ENCODE data around the gene ADAM22.
A peak's percentile ranks its signal among the peaks of the same experiment; 100 is the strongest.

Gene ADAM22

DNA sequence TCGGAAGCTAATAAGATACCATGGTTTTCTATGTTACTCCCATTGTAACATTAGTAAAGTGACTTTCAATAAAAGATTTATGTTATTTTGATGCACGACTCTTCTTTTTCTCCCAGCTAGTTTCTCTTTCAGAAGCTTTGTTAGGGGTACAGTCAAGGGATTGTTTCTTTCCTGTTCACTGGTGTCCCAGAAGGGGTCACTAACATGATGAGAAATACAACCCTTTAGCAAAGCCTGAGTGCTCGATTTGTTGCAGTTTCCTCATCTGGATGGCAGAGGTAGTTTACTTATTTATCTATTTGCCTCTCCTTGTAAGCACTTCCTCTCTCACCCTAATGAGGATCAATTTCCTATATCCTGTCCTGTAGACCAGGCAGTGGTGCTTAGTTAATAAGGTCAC, 268.7 kb downstream of the ADAM22 start:
- DNase-seq (ENCODE audit: extremely low spot score, insufficient read length, low read depth) (no peak), FAIRE-seq (peak; percentile 63)

DNA sequence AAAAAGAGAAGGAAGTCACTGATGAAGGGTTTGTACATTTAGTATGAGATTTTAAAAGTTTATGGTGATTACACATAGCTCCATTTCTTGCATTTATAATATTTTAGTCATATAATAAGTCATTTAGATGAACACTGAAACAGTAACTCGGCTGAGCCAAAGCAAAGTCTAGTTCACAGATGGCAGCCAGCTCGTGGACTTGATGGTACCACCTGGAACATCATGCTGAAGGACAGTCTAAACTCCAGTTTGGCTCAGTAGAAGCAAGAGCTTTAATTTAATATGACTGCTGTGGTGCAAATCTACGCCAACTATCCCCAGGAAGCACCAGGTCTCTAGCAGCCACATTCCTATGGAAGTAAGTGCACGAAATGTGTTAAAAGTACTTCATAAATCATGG, 269.4 kb downstream of the ADAM22 start:
- DNase-seq (ENCODE audit: extremely low spot score, insufficient read length, low read depth) (no peak), FAIRE-seq (no peak)

DNA sequence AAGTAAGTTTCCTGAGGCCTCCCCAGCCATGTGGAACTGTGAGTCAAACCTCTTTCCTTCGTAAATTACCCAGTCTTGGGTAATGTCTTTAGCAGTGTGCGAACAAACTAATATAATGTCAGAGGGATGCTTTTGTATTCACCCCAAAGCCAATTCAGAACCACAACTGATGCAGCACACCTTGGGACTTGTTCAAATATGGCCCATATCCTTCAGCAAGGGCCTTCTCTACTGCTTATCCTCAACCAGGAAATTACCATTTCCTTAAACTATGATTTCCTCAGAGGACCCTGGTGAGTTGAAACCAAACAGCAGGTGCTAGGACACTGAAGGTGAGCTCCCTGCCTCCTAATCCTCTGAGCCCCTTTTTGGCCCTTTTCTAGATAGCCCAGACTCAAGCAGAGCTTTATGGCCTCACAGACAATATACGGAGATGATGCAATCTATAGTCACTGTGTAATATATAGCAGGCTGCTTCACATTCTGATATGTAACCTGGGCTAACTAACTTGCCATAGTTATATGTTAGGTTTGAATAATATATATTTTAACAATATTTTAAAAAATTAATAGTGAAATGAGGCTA, 270.6 kb downstream of the ADAM22 start:
- DNase-seq (ENCODE audit: extremely low spot score, insufficient read length, low read depth), result no peak
- no peak for FAIRE-seq

DNA sequence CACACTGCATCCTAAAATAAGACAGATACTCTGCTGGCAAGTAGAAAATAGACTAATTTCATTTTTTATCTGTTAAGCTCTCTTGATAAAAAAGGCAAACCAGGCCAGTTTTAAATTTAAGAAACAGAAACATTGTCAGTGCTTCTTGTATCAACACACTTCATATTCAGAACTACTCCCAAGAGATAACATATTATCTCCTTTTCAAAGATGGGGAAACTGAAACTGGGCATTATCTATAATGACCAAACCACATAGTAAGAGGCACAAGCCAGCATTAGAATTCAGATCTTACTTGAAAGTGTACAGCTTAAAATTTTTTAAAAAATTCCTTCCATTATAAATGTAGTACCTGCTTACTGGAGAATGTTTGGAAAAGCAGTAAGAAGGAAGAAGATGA, 271.1 kb downstream of the ADAM22 start:
- no peak for DNase-seq (ENCODE audit: extremely low spot score, insufficient read length, low read depth)
- no peak for FAIRE-seq

DNA sequence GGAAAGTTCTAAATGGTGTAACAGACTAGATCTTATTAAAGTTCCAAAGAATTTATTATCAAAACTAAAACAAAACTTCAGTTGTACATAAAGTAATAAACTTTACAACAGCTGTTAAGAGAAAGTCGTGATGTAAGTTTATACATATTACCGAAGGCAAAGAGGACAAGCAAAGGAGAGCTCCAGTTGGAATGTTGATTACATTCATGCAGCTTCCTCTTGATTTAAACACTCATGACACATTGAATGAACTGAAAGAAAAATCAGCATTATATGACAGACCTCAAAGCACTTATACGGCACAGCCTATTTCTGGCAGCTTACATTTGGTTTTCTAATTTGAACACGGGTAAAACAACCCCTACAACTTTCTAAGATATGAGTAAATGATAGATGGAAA, 272.2 kb downstream of the ADAM22 start:
- DNase-seq (ENCODE audit: extremely low spot score, insufficient read length, low read depth) (no peak), FAIRE-seq (no peak)

DNA sequence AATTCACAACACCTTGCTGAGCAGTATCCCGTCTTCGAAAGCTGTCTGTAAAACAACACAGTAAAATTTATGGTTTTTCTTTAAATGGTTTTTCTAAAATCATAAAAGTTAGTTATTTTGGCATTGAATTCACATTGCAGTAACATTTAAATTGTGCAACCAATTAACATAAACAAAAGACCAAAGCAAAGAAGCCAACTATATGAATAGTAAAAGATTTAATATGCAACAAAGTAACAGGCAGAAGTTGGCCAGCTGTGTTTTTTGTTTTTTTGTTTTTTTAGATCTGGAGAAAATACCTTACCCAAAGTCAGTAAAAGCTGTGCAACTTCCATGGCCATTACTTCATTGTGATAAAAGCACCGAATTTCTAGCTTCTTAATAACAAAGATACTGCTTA, 274.5 kb downstream of the ADAM22 start:
- no peak for DNase-seq (ENCODE audit: extremely low spot score, insufficient read length, low read depth)
- peak; percentile 26 for FAIRE-seq

DNA sequence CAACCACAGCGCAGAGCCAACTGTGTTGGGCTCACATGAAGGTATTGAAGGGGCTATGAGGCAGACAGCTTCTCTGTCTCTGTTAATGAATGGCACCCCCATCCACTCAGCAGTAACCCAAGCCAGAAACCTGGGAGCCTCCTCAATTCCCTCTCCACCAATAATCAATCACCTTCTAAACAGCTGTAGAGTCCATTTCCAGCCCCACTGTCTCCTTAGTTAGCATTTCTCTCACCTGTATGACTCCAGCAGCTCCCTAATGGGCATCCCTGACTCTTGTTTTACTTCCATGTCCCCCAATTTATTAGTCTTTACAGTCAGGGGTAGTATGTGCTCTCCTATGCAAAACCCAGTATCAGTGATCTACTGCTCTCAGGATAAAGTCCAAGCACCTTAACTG, 278.9 kb downstream of the ADAM22 start:
- FAIRE-seq (no peak), DNase-seq (ENCODE audit: extremely low spot score, insufficient read length, low read depth) (no peak)

DNA sequence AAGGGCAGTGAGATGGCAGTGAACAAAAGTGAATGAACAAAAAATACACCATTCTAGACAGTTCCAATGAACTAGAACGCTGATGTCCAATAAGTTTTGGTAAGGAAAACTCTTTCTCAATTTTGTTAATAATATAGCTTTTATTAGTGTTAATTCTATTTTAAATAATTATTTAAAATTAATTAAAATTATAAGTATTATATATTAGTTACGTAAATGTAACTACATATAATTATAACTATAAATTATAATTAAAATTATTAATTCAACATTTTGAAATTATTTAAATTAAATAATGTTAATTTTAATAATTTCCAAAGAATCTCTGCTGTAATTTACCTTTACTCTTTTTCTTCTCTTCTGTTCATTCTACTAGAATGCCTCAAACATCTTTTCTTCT, 280.4 kb downstream of the ADAM22 start:
- no peak for DNase-seq (ENCODE audit: extremely low spot score, insufficient read length, low read depth)
- no peak for FAIRE-seq

DNA sequence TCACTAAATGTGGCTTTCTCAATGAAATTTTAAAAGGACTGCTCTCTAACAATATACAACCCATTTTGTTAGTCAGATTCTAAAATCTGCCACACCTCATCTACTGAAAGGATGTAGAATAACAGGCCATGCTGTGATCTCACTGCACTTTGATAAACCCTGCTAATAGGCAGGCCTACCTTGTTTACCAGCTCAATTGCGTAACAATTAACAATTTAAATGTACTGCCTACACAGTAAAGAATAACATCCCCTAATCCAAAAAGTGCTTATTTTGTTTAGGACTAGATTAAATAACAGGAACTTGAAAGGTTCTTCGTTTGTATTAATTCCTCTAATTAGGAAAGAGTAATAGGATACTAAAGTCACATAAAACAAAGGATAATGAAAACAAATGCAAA, 281.2 kb downstream of the ADAM22 start:
- DNase-seq (ENCODE audit: extremely low spot score, insufficient read length, low read depth) (no peak), FAIRE-seq (no peak)

DNA sequence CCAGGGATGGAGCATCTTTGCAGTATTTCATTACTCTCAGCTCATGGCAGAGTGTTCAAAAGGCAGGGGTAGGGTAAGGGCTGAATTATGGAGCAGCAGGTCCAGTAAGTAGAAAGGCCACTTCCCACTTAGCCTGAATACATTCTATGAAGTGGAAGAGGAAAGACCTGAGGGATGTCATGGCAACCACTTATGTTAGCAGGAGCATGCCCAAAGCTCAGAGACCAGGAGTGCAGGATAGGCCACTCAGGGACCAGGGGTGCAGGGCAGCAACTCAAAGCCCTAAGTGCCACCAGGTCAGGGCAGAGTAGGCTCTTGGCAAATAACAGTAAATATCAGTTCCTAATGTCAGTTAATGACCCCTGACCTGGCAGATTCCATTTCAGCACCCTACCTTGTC, 282.2 kb downstream of the ADAM22 start:
- FAIRE-seq (no peak), DNase-seq (ENCODE audit: extremely low spot score, insufficient read length, low read depth) (no peak)

DNA sequence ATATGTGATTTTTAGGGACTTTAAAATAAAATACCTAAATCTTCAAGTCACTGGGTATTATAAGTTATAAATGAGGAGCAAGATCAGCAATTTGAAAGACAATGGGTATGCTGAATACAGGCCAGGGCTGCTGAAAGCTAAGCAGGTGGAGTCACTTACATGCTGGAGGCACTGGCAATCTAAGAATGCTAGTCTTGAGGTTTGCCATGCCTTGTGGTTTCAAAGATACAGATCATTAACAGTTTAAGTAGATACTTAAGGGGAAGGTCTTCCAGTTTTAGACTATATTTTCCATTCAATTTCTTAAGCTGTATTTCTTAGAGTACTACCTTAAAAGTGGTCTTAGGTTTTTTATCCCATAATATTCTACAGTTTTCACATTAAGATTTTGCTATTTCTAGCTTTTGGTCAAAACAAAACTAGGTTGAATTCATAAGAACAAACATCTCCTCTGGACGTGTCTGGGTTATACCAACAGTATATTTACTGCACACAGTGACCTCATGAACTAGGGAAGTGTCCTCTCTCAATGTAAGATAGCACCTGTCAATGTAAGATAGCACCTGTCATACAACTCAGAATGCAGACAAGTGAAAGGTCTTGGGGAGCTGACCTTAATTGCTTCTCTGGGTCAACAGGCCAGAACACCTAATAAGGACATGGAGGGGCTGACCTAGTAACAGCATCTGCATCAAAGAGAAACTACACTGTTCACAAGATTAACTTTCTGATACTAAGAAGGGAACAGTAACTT, 283.8 kb downstream of the ADAM22 start:
- DNase-seq (ENCODE audit: extremely low spot score, insufficient read length, low read depth) (no peak), FAIRE-seq (peak; percentile 97)

DNA sequence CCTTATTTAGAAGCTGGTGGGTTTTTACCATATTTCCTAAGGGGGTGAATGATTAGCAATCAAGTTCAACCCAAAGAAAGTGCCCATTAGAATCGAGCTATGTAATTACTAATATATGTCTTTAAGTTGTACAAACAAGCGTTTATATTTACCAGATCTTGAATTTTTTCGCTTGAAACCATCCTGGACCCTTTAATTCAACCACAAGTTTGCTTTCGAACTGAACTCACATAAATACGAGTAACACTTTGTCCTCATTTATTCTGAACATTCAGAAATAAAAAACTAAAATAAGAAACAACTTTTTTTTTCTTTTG, 284.3 kb downstream of the ADAM22 start:
- FAIRE-seq (no peak), DNase-seq (ENCODE audit: extremely low spot score, insufficient read length, low read depth) (no peak)

DNA sequence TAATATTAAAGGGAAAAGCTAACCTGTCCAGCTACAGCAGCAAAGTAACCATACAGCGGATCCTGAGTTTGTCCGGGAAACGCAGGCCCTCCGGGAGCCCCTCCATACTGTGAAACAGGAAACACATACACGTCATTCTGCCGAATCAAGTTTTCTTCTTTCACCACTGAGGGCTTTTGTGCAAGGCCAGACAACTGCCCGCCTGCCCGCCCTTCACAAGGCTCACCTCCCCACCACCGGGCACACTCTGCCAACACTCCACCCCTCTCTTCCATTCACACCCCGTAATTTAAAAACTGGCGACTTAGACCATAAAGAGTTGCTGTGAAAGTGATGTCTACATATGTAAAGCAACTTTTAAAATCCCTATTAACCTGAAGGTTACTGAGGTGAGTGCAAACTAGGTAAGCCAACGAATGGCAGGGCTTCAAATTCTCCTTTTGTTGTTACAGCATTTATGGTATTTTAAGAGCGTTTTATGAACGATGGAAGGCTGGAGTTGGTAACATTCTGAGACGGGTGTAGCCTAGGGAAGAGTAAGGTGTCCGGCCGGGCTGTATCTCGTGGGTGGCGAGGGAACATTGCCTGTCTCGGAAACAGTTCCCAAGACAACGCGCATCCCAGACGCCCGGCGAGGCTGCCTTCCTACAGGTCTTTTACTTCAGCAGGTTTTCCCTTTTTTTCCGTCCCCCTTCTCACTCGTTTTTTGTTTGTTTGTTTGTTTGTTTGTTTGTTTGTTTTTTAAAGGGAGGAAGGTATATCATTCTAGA, 285.0 kb downstream of the ADAM22 start:
- no peak for FAIRE-seq
- DNase-seq (ENCODE audit: extremely low spot score, insufficient read length, low read depth), result no peak

DNA sequence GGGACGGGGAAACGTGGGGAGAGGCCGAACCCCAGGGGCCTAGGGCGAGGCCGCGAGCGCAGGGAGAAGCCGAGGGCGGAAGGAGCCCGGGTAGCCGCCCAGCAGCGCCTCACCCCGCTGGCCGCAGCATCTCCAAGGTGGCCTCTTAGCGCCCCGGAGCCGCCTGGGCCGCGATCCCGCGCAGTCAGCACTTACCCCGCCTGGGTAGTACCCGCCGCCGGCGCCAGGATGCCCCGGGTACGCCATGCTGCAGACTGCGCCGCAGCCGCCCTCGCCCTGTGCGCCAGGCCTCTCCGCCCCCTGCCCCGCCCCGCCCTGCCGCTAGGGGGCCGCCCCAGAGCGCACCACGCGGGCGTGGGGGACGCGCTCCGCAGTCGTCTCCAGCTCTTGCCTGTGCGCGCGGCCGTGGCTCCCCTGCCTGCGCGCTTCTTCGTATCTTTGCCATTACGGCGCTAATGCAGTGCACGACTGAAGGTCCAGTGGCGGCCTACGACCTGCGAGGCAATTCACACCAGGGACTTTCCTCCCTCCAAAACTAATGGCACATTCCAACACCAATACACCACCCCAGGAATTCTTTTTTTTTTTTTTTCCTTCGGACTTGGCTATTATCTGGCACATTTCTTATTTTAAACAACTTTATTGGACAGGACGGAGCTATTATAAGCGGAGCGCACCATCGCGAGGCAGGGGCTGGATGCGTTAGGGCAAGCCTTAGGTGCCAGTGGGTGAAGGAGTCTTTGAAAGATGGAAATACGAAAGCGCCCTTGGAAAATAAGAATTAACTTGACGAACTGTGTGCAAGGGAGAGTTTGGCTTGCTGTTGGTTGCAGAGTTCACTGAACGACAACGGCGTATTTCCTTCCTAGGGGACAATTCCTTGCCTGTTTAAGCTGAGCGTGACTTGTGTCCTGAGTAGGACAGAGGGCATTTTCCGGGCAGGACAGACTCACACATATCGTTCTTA, 286.0 kb downstream of the ADAM22 start, which contains the start of gene SRI:
Gene SRI (minus strand): TSS at position 258 of the 967 bp plus-strand sequence. CDS start 12 bp downstream, at position 246.
- DNase-seq (ENCODE audit: extremely low spot score, insufficient read length, low read depth) (peak; percentile 63), FAIRE-seq (peak; percentile 69)

DNA sequence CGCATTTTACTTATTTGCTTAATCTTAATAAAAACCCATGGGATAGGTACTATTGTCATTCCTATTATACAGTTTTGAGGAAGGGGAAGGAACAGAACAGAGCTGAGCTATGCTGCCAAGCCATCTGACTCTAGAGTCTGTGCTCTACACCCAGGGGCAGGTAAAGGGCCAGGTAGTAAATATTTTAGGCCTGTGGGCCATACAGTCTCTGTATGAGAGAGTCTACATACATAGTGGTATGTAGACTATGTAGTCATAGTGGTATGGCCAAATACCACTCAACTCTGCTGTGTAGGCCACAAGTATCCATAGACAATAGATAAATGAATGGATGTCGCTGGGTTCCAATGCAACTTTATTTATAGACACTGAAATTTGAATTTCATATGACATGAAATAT, 289.2 kb downstream of the ADAM22 start:
- DNase-seq (ENCODE audit: extremely low spot score, insufficient read length, low read depth) (no peak), FAIRE-seq (no peak)

DNA sequence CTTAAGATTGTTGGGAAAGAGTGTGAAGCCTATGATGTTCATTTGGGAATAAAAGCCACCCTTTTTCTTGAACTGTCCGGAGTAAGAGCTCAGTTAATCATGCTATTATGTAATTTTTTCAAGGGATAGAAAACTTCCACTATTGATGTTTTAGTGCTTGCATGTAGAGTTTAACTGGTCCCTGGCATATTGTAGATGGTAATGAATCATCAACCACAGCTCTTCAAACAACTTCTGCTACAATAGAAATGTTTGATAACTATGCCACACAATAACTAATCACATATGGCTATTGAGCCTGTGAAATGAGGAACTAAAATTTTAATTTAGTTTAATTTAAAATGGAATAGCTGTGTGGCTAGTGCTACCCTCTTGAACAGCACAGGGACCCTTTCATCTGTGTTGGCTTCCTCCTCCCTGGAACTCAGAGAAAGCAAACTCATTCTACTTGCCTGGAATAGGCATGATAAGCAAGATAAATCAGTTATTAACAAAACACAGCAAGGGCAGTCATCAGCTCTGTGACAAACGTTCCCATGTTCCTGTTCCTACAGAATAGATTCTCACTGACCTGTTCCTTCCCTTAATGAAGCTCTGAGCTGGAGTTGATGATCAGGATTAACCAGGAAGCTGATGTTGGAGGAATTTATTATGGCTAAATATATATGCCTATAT, 290.7 kb downstream of the ADAM22 start:
- DNase-seq (ENCODE audit: extremely low spot score, insufficient read length, low read depth) (no peak), FAIRE-seq (no peak)

DNA sequence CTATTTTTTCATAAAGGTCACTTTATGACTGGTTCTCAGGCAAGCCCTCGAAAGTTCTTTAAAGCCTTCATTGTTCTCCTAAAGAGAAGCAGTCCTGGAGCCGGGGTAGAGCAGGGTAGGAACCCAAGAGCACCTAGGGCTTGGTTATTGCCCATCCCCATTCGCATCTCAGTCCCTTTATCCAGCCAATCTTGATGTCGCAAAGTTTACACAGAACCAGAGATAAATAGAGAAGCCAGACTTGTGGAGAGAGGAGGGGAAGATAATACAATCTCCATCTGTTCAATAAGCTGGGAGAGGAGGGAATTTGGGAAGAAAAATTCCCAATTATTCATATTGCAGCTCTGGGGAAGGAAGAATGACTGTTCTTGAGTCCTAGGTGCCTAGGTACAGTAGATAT, 292.1 kb downstream of the ADAM22 start:
- FAIRE-seq (no peak), DNase-seq (ENCODE audit: extremely low spot score, insufficient read length, low read depth) (no peak)

DNA sequence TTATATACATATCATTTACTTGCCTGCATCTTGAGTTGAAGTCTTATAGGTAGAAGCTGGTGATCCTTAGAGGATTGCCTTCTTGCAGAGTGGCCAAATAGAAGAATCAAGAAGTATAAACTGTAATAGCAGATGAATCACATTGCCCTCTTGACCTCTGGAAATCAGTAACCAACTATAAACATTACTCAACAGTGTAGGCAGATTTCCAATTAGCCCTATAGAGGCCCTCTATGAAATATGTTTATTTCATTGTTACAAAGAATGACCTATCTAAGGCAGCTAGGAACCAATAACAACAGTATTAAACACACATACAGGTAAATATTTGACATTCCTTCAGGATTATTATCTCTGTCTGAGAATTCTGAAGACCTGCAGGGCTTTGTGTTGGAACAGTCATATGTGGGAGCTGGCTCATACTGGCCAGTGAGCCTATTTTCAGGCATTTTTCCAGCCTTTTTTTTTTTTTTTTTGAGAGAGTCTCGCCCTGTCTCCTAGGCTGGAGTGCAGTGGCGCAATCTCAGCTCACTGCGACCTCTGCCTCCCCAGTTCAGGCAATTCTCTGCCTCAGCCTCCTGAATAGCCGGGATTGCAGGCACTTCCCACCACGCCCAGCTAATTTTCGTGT, 292.9 kb downstream of the ADAM22 start:
- DNase-seq (ENCODE audit: extremely low spot score, insufficient read length, low read depth) (no peak), FAIRE-seq (no peak)

DNA sequence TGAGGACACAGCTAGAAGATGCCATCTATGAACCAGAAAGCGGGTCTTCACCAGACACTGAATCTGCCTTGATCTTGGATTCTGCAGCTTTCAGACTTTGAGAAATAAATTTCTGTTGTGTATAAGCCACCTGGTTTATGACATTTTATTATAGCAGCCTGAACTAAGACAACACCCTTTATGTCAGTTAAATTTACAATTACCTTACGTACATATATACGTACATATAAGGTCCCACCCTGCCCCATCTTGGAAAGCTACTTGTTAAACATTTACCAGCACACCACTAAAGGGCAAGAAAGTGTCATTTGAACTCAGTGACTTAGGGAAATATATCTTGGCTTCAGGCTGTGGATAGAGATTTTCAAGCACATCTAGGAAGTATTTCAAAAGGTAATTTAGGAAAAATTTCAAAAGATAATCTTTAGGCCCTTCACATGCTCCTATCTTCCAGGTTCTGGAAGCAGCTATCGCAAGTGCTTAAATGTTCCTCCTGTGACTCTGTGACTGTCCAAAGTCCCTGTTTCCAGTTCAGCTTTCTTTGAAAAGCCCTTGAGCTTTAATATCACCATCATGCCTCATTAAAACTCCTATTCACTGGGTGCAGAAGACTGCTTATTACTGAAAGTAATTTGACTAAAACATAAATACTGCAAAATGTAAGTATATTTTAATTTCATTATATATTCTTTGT, 295.4 kb downstream of the ADAM22 start:
- FAIRE-seq, result no peak
- no peak for DNase-seq (ENCODE audit: extremely low spot score, insufficient read length, low read depth)
